HEK293 (cell line): ENCODE results near the gene SCGB3A1.

Experiments used
- ATF2 ChIP-seq: fragments of 450-650 bp; formaldehyde crosslinking; IDR thresholded peaks from 2 replicates; pipeline ENCODE4 v1.5.1; 2016; ENCODE audit warnings: missing biosample characterization, missing genetic modification characterization, low read depth
- CTCF ChIP-seq: fragments of 450-650 bp; formaldehyde crosslinking; IDR thresholded peaks from 2 replicates; pipeline ENCODE4 v1.5.1; 2016; ENCODE audit warnings: missing biosample characterization, missing genetic modification characterization
- SP2 ChIP-seq: fragments of 450-650 bp; formaldehyde crosslinking; IDR thresholded peaks from 2 replicates; pipeline ENCODE4 v1.5.1; 2016; ENCODE audit warnings: missing biosample characterization, missing genetic modification characterization
- ZBTB17 ChIP-seq: fragments of 450-650 bp; formaldehyde crosslinking; IDR thresholded peaks from 2 replicates; pipeline ENCODE4 v1.5.1; 2016; ENCODE audit warnings: missing biosample characterization, missing genetic modification characterization
- ZBTB8A ChIP-seq: fragments of 450-650 bp; formaldehyde crosslinking; IDR thresholded peaks from 2 replicates; pipeline ENCODE4 v1.5.1; 2016; ENCODE audit warnings: missing biosample characterization, missing genetic modification characterization
- ZNF639 ChIP-seq: fragments of 450-650 bp; formaldehyde crosslinking; IDR thresholded peaks from 2 replicates; pipeline ENCODE4 v1.5.1; 2016; ENCODE audit warnings: missing biosample characterization, missing genetic modification characterization
- ZNF677 ChIP-seq: fragments of 450-650 bp; IDR thresholded peaks from 2 replicates; pipeline ENCODE4 v1.5.0; 2018; ENCODE audit warnings: missing biosample characterization, mild to moderate bottlenecking, missing genetic modification characterization, moderate library complexity

GRCh38 chr5:180590543-180591310 is 572 bp downstream of the SCGB3A1 start:
- no peak for TF ChIP-seq ZNF677 (tag by site-specific recombination)
- TF ChIP-seq SP2 (tag by site-specific recombination) = no peak
- no peak for TF ChIP-seq ATF2 (tag by site-specific recombination)
- TF ChIP-seq ZBTB8A (tag by site-specific recombination) = no peak
- TF ChIP-seq ZBTB17 (tag by site-specific recombination) = no peak
- no peak for TF ChIP-seq CTCF (tag by site-specific recombination)
- no peak for TF ChIP-seq ZNF639 (tag by site-specific recombination)
